ENCODE data around the gene MLH3. TPM values are rescaled to one million over a fixed set of nuclear protein-coding genes. Genes with fewer than 3 reads are reported as not detected.

MLH3 gene
- total RNA-seq, 1 donor: 25.9 TPM

GRCh38 chr14:75025082-75025481, 26.2 kb downstream of the MLH3 start:
- TF ChIP-seq CTCF (IDR thresholded peaks at IDR 0.05; ENCODE audit: insufficient read depth, low read depth, low read length): no peak

GRCh38 chr14:75023108-75023507, 28.2 kb downstream of the MLH3 start:
- DNase-seq (ENCODE audit: low read depth): no peak
- no peak overlapping the region for H3K4me3 ChIP-seq (ENCODE audit: low read depth, low read length)
- no peak for TF ChIP-seq CTCF (IDR thresholded peaks at IDR 0.05; ENCODE audit: insufficient read depth, low read depth, low read length)

More at GRCh38 chr14:75025082-75025481, 26.2 kb downstream of the MLH3 start:
- peak; percentile 41 for DNase-seq (ENCODE audit: low read depth)
- H3K4me3 ChIP-seq (ENCODE audit: low read depth, low read length): no peak overlapping the region

- H3K4me3 ChIP-seq (ENCODE audit: low read depth, low read length): no peak overlapping the region
- peak; percentile 44 for TF ChIP-seq CTCF (IDR thresholded peaks at IDR 0.05; ENCODE audit: insufficient read depth, low read depth, low read length)
- DNase-seq (ENCODE audit: low read depth): no peak
Measured at GRCh38 chr14:75022655-75023054, 28.6 kb downstream of the MLH3 start.

GRCh38 chr14:75018694-75019093, 32.6 kb downstream of the MLH3 start:
- TF ChIP-seq CTCF (IDR thresholded peaks at IDR 0.05; ENCODE audit: insufficient read depth, low read depth, low read length): no peak
- DNase-seq (ENCODE audit: low read depth): no peak
- H3K4me3 ChIP-seq (ENCODE audit: low read depth, low read length): no peak overlapping the region

- DNase-seq (ENCODE audit: low read depth): no peak
- no peak for TF ChIP-seq CTCF (IDR thresholded peaks at IDR 0.05; ENCODE audit: insufficient read depth, low read depth, low read length)
- H3K4me3 ChIP-seq (ENCODE audit: low read depth, low read length): no peak overlapping the region
Measured at GRCh38 chr14:75016815-75017214, 34.5 kb downstream of the MLH3 start.

GRCh38 chr14:75015496-75015895, 35.8 kb downstream of the MLH3 start:
- no peak for TF ChIP-seq CTCF (IDR thresholded peaks at IDR 0.05; ENCODE audit: insufficient read depth, low read depth, low read length)
- H3K4me3 ChIP-seq (ENCODE audit: low read depth, low read length): no peak overlapping the region
- no peak for DNase-seq (ENCODE audit: low read depth)

- no peak overlapping the region for H3K4me3 ChIP-seq (ENCODE audit: low read depth, low read length)
- DNase-seq (ENCODE audit: low read depth): no peak
- TF ChIP-seq CTCF (IDR thresholded peaks at IDR 0.05; ENCODE audit: insufficient read depth, low read depth, low read length): no peak
Measured at GRCh38 chr14:75013290-75013689, 38.0 kb downstream of the MLH3 start.
